Measurements from ENCODE around the gene ICAM3.

Gene ICAM3

DNA sequence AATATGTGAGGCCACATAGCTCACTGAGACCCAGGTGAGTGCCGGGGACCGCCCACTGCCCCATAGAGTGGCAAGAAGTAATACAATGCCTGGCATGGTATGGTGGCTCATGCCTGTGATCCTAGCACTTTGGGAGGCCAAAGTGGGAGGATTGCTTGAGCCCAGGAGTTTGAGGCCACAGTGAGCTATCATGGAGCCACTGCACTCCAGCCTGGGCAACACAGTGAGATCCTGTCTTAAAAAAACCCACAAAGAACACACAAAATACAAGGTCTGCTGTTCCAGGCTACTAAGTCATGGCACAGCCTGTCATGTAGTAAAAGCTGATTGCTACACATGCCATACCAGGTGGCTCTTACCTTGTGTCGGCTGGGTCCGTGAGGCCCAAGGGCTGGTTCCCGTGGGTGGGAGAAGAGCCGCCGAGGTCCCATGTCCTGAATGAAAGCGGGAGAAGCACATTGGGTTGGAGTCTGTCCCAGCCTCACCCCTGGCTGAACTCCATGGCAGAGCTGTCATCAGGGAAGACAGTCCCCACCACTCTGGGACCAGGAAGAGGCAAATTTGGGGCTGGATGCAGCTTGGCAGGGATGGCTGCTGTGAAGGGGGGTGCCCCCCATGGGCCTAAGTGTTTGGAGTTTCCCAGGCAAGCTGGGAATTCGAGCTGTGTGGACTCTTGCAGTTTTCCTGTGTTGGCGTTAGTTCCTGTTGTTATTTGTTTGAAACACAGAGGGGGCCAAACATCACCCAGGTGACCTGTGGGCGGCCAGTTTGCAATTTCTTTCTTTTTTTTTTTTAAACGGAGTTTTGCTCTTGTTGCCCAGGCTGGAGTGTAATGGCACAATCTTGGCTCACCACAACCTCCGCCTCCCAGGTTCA lies 20.4 kb downstream of the ICAM3 start:
- DNase-seq (ENCODE audit: low read depth), result no peak

DNA sequence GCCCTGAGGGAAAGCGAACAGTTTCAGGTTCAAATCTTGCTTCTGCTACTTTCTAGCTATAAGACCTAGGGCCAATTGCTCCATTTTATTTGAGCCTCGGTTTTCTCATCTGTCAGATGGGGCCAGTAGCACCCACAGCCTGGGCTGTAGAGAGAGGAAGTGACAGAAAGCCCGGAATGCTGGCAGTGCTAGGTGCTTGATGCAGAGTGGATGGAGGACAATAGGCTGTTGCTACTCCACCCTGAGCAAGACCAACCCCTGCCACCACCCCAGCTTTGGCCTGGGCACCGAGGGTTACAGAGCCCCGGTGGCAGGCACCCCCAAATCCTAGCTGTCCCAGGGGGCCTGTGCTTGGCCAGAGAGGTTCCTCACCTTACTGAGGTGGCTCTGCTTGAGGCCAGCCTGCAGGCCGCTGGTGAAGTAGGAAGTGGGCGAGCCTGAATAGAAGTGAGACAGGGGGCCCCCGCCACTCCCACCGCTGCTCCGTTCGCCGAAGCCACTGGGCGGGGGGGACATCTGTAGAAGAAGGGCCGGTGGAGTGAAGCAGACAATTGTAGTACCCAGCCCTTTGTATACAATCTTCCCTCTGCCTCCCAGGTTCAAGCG lies 21.5 kb downstream of the ICAM3 start:
- DNase-seq (ENCODE audit: low read depth), result no peak

DNA sequence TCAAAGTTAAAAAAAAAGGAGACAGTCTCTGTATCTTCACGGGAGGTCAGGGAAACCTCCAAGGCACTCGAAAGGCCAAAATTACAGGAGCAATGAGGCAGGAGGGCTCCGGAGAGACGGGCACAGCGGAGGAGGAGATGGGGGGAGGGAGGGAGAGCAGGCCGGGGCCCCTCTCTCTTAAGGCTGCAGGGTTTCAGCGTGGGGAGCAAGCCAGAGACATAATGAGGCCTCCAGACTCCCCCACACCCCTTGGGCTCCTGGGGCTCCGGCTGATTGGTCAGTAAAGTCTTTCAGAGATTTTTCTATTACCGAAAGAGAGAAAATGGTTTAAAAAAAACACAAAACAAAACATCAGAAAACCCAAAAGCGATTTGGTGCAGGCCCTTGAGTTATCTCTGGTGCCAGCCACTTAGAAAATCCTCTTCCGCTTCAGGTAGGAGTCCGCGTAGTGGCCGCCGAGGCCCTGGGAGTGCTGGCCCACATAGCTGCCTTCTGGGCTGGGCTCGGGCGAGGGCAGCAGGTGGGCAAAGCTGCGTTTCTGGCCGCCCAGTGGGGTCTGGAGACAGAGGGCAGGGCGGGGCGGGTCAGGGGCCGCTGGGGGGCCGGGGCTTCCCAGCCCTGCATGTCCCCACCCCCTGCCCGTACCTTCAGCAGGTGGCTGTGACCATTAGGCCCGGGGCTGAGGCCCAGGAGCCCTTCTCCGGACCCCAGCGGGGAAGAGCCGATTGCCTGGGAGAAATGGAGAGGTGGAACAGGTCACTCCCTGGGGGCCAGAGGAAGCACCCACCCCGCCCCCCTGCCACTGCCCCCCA lies 22.2 kb downstream of the ICAM3 start:
- no peak for DNase-seq (ENCODE audit: low read depth)

DNA sequence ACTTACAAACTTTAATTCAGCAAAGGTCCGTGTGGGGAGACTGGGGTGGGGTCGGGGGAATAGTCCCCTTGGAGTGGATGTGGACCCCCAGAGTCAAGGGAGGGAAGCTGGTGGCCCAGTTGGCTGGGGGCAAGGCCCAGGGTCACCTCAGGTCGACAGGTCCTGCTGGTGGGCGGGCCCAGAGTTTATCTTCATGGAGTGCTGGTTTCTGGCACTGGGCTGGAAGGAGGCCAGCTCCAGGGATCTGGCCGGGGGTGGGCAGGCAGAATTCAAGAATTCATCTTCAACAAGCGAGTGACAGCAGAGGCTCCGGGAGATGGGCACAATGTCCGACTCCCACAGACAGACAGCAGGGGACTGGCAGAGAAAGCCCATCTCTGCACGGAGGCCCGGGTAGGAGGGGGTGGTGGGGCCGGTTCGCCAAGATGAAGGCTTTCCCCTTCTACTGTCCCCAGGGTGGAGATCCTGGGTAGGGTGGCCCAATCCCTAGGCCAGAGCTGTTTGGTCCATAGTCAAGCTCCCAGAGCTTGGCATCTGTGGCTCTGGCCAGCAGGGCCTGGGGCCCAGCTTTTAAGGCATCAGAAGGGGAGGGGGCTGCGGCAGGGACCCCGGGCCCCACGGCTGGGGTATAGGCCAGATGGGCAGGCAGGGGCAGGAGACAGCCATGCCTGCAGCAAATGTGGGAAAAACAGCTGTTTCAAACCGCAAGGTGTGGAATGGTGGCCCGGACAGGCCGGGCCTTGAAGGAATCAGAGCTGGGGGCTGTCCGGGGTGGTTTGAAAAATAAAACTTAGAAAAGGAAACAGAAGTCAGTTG lies 23.0 kb downstream of the ICAM3 start:
- no peak for DNase-seq (ENCODE audit: low read depth)

DNA sequence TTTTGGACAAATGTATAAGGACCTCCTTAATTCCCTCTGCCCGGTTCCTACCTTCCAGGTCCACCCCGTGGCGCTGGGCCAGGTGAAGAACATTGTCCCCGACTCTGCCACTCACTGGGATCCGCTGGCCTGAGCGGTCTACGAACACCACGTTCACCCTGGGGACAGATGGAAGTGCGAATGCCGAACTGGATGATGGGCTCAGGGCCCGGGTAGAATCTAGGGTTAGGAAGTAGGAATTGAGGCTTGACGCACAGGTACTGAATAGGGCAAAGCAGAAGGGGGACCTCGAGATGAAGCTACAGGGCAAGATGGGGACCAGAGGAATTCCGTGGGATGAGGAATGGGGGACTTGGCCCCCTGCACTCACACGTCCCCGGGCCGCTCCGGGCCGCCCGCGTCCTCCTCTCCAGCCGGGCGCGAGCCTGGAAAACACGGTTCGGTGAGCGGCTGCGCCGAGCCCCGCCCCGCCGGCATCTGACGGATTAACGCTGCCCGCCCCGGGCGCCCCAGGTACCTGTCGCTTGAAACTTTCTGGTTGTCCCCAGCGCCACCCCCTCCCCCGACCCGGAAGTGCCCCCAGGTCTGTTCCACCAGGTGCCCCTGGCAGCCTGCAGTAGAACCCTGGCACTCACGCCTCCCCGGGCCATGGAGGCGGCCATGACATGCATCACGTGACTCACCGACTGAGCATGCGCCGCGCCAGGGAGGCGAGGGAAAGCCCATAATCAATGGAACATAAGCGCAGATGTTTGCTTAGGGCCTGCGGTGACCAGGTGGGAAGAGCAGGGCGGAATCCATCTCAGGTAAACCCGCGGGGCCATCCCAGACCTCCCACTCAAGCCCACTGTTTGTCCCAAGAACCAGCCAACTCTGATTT lies 23.8 kb downstream of the ICAM3 start, which contains the start of gene FDX2:
Gene FDX2 (minus strand): TSS at position 681 of the 880 bp plus-strand sequence. CDS start 19 bp downstream, at position 662.
- peak; percentile 57 for DNase-seq (ENCODE audit: low read depth)

DNA sequence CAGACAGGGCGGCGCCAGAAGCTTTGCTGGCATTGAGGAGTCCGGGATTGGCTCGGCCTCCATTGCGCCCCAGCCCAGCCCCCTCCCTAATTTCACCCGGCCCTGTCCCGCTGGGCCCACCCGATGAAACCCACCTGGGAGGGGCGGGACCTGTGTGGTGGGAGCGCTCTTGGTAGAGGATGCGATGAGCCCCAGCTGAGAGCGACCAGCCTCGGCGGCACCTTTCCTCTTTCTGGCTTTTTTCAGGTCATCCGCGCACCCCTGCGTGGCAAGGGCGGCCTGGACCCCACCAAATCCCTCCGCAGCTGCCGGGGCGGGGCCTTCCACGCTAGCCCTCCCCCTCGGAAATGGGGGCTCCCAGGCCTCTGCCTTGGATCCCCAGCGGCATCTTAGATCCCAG lies 30.0 kb downstream of the ICAM3 start, which contains the start of gene ZGLP1:
Gene ZGLP1 (minus strand): TSS at position 393 of the 400 bp plus-strand sequence.
- no peak for DNase-seq (ENCODE audit: low read depth)

DNA sequence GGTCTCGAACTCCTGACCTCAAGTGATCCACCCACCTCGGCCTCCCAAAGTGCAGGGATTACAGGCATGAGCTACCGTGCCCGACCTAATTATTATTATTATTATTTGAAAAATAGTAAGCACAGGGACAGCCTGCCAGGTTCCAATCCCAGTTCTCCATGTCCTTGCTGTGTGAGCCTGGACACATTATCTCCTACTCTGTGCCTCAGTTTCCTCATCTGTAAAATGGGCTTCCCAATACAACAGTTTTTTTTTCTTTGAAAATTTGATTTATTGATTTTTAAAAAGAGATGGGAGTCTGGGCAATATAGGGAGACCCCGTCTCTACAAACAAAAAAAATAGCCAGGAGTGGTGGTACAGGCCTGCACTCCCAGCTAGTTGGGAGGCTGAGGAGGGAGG lies 33.1 kb downstream of the ICAM3 start:
- DNase-seq (ENCODE audit: low read depth), result no peak

DNA sequence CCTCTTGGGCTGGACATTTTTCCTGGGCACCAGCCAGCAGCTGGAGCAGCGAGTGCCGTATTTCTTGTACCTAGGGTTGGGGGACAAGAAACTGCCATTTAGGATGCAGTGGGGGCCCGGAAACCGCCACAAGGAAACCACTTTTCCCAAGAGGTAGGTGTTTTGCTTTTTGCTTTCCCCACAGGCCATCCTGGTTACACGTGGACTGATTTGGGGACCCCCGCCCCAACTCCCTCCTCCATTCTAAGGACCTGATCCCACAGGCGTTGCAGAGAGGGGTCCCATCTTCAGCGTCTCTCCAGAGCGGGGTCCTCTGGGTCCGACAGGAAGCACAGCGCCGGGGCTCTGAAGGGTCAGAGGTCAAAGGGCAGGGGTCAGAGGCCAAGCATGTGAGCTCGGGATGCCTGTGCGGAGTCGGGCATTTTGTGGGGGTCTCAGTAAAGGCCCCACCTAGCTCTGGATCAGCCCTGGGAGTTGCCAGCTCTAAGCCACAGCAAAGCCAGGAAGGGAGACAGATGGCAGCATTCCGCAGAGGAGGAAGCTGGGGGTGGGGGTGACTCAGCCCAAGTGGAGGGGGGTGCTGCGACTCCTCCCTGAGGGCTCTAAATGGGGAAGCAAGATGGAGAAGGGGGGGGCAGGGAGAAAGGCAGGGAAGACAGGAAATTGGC lies 34.2 kb downstream of the ICAM3 start:
- no peak for DNase-seq (ENCODE audit: low read depth)

DNA sequence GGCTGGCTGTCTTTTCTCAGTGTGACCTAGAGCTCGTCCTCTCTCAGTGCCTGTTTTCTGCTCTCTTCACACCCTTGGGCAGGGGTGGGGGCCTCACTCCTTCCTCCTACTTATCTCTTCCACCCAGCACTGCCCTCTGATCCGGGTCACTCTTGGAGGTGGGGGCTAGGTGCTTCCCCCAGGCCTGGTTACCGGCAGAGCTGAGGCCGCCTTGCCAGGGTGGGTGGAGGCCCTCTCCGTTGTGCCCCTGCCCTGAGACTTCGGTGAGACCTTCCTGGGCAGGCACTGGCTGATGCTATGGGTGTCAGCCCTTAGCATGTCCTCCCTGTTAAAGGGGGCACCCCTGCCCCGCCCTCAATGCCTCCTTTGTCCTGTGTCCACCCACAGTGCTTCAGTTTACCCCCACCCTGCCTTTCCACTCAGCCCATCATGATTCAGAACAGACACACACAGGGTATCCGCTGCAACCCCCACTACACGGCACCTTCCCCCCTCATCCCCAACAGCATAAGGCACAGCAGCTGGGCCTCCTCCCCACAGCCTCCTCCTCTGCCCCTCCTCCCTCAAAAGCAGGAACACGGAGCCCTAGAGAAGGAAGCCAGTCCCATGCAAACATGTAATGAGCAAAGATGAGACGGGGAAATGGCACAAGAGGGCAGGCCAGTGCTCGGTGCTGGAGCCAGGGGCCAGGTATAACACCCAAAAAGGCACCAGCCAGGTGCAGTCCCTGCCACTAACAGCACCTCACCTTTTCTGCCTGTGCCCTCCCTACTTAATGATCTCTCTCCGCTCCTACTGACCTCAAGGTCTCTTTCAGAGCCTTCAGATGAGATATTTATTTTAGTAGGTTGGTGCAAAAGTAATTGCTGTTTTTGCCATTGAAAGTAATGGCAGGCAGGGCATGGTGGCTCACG lies 39.6 kb downstream of the ICAM3 start:
- no peak for DNase-seq (ENCODE audit: low read depth)

DNA sequence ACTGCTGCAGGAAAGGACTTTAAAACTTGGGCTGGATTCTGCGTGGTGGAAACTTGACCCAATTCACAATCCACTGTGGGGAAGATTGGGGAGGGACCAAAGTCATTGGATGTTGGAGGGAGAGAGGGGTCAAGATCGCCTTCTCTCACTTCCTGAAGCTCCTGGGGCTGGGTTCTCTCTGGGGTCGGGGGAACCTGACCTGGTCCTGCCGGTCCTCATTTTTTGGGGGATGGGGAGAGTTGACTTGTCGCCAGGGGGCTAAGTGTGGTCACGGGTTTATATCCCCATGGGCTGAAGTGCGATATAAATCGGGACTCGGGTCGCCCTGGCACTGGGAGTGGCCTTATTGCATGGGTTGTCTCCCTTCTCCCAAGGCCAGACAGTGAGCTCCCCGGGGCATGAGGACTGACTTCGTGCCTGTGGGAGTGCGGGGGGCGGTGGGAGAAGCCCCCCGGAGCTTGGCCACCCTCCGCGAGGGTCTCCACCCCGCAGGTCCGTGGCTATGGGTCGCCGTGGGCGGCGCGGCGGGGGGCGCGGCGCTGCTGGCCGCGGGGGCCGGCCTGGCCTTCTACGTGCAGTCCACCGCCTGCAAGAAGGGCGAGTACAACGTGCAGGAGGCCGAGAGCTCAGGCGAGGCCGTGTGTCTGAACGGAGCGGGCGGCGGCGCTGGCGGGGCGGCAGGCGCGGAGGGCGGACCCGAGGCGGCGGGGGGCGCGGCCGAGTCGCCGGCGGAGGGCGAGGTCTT lies 43.4 kb downstream of the ICAM3 start:
- DNase-seq (ENCODE audit: low read depth), result no peak

DNA sequence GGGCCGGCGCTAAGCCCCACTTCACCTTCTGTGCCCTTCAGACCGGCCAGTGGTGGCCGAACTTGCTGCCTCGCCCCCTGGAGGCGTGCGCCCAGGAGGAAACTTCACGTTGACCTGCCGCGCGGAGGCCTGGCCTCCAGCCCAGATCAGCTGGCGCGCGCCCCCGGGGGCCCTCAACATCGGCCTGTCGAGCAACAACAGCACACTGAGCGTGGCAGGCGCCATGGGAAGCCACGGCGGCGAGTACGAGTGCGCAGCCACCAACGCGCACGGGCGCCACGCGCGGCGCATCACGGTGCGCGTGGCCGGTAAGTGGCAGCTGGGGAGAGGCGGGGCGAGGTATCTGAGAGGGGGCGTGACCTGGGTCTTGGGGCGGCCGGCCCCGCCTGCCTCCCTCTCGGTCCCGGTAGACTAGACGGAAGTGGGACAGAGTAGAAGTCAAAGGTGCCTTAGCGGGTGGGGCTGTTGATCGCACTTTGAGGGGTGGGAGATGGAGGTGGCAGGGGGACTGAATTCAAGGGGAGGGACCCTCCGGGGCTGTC lies 44.0 kb downstream of the ICAM3 start:
- DNase-seq (ENCODE audit: low read depth), result no peak

DNA sequence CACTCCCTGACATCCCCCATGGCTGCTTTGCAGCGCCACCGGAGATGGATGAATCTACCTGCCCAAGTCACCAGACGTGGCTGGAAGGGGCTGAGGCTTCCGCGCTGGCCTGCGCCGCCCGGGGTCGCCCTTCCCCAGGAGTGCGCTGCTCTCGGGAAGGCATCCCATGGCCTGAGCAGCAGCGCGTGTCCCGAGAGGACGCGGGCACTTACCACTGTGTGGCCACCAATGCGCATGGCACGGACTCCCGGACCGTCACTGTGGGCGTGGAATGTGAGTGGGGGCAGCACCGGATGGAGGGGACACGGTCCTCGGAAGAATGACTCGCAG lies 45.1 kb downstream of the ICAM3 start:
- no peak for DNase-seq (ENCODE audit: low read depth)

DNA sequence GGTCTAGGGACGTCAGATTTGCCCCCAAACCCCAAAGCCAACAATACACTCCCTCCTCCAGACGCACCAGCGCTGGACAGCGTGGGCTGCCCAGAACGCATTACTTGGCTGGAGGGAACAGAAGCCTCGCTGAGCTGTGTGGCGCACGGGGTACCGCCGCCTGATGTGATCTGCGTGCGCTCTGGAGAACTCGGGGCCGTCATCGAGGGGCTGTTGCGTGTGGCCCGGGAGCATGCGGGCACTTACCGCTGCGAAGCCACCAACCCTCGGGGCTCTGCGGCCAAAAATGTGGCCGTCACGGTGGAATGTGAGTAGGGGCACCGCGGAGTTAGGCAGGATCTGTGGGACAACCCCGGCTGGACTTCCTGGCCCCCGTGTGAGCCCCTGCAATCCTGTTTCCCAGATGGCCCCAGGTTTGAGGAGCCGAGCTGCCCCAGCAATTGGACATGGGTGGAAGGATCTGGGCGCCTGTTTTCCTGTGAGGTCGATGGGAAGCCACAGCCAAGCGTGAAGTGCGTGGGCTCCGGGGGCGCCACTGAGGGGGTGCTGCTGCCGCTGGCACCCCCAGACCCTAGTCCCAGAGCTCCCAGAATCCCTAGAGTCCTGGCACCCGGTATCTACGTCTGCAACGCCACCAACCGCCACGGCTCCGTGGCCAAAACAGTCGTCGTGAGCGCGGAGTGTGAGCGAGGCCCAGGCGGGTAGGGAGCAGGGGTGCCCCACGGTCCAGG lies 45.6 kb downstream of the ICAM3 start:
- DNase-seq (ENCODE audit: low read depth), result no peak

DNA sequence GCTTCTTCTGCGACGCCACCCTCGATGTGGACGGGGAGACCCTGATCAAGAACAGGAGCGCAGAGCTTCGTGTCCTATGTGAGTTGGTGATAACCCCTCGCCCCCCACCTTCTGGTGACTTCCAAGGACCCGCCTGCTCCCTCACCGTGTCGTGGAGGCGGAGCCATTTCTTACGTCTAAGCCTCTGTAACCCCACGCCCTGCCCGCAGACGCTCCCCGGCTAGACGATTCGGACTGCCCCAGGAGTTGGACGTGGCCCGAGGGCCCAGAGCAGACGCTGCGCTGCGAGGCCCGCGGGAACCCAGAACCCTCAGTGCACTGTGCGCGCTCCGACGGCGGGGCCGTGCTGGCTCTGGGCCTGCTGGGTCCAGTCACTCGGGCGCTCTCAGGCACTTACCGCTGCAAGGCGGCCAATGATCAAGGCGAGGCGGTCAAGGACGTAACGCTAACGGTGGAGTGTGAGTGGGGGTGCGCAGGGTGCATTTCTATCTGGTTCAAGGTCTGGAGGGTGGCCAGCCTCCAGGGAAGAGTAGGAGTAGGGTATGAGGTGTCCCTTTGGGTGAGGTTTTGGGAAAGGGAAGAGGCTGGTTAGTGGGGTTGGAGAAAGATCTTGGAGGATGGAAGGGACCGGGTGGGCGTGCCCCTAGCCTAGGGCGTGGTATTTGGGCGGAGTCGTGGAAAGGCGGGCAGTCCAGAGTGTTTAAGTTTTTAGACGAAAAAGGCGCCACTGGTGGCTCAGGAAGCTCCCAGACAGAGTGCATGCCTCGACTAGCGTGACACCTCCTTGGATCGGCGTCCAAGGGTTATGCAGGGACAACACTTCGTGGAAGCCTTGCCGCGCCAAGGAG lies 46.4 kb downstream of the ICAM3 start:
- no peak for DNase-seq (ENCODE audit: low read depth)

DNA sequence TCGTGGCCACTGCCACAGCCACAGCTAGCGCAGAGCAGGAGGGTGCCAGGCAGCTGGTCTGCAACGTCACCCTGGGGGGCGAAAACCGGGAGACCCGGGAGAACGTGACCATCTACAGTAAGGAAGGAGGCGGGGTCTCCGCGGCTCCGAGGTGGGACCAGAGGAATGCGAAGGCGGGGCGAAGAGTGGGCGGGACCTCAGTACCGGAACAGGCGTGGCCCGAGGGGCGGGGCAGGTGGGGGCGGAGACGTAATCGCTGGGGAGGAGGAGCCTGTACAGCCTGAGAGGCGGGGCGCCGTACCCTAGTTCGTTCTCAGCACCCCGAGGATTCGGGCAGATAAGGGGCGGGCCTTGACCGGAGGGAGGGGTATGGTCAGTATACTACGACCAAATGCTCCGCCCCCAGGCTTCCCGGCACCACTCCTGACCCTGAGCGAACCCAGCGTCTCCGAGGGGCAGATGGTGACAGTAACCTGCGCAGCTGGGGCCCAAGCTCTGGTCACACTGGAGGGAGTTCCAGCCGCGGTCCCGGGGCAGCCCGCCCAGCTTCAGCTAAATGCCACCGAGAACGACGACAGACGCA lies 47.1 kb downstream of the ICAM3 start:
- no peak for DNase-seq (ENCODE audit: low read depth)

DNA sequence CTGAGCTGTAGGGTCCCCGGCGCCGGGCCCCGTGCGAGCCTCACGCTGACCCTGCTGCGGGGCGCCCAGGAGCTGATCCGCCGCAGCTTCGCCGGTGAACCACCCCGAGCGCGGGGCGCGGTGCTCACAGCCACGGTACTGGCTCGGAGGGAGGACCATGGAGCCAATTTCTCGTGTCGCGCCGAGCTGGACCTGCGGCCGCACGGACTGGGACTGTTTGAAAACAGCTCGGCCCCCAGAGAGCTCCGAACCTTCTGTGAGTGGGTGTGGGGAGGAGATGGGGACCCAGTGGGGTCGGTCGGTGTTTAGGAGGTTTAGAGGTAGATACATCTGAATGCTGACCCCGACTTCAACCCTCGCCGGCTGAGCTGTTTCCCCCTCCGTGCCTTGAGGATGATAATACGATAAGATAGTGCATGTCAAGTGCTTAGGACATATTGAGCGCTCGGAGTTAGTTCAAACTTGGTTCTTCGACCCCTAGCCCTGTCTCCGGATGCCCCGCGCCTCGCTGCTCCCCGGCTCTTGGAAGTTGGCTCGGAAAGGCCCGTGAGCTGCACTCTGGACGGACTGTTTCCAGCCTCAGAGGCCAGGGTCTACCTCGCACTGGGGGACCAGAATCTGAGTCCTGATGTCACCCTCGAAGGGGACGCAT lies 47.7 kb downstream of the ICAM3 start:
- no peak for DNase-seq (ENCODE audit: low read depth)
